OCI-LY3 (cell line): ENCODE results near the gene SLC1A1.

Experiments
- EZH2phosphoT487 ChIP-seq: fragments of 200-600 bp; shearing (Covaris generic); IDR thresholded peaks from 2 replicates; pipeline ENCODE4 v1.6.1; 2018; ENCODE audit warnings: antibody characterized with exemption, mixed run types, low read depth
- TF ChIP-seq, protein P1 (sequence below): fragments of 200-600, 300-600 bp; sonication (generic); IDR thresholded peaks from 2 replicates; pipeline ENCODE4 v1.5.1; 2014; ENCODE audit warnings: antibody characterized with exemption, low read length, low read depth

DNA sequence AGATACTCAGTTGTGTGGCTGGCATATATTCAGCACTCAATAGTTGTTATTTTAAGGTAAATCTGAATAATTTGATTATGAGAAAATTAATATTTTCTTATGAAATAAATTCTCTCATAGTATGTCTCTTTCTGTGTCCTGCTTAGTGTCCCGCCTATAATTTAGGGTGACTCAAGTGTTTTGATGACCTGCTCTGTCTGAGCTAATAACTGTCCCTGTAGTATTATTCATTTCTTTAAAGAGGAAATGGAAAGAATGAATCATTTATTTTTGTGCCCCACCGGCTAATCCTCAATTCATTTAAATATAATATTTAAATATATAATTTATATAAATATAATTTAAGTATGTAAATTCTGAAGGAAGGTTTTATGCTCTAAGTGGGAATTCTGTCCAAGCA is 4.1 kb downstream of the SLC1A1 start:
- TF ChIP-seq, protein P1, sequence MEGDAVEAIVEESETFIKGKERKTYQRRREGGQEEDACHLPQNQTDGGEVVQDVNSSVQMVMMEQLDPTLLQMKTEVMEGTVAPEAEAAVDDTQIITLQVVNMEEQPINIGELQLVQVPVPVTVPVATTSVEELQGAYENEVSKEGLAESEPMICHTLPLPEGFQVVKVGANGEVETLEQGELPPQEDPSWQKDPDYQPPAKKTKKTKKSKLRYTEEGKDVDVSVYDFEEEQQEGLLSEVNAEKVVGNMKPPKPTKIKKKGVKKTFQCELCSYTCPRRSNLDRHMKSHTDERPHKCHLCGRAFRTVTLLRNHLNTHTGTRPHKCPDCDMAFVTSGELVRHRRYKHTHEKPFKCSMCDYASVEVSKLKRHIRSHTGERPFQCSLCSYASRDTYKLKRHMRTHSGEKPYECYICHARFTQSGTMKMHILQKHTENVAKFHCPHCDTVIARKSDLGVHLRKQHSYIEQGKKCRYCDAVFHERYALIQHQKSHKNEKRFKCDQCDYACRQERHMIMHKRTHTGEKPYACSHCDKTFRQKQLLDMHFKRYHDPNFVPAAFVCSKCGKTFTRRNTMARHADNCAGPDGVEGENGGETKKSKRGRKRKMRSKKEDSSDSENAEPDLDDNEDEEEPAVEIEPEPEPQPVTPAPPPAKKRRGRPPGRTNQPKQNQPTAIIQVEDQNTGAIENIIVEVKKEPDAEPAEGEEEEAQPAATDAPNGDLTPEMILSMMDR, result no peak
- no peak for TF ChIP-seq EZH2phosphoT487
